Measurements from ENCODE around the gene PABPN1L.

Gene PABPN1L

GRCh38 chr16:88866151-88866920 is at the start of gene PABPN1L:
Gene PABPN1L, minus strand, starts transcription at chr16:88866660. Its CDS starts 54 bp downstream, at chr16:88866606.
- H3K4me3 ChIP-seq (ENCODE audit: low read depth, low read length), result no peak within 1 kb of the TSS
- TF ChIP-seq CTCF (IDR thresholded peaks at IDR 0.05; ENCODE audit: insufficient read depth, low read depth, low read length, missing control alignments), result no peak
- no peak for DNase-seq (ENCODE audit: low read depth)

GRCh38 chr16:88915639-88916327 is 49.3 kb upstream of the PABPN1L start:
- DNase-seq (ENCODE audit: low read depth), result no peak
- TF ChIP-seq CTCF (IDR thresholded peaks at IDR 0.05; ENCODE audit: insufficient read depth, low read depth, low read length, missing control alignments), result no peak
- H3K4me3 ChIP-seq (ENCODE audit: low read depth, low read length), result no peak overlapping the region

GRCh38 chr16:88914750-88915368 is 48.4 kb upstream of the PABPN1L start:
- TF ChIP-seq CTCF (IDR thresholded peaks at IDR 0.05; ENCODE audit: insufficient read depth, low read depth, low read length, missing control alignments), result no peak
- no peak for DNase-seq (ENCODE audit: low read depth)
- no peak overlapping the region for H3K4me3 ChIP-seq (ENCODE audit: low read depth, low read length)

- no peak for DNase-seq (ENCODE audit: low read depth)
- no peak for TF ChIP-seq CTCF (IDR thresholded peaks at IDR 0.05; ENCODE audit: insufficient read depth, low read depth, low read length, missing control alignments)
- H3K4me3 ChIP-seq (ENCODE audit: low read depth, low read length), result no peak overlapping the region
These were observed 47.4 kb upstream of the PABPN1L start for GRCh38 chr16:88913870-88914269.

GRCh38 chr16:88913001-88913612 is 46.6 kb upstream of the PABPN1L start:
- no peak for TF ChIP-seq CTCF (IDR thresholded peaks at IDR 0.05; ENCODE audit: insufficient read depth, low read depth, low read length, missing control alignments)
- no peak overlapping the region for H3K4me3 ChIP-seq (ENCODE audit: low read depth, low read length)
- no peak for DNase-seq (ENCODE audit: low read depth)

GRCh38 chr16:88912556-88912955 is 46.1 kb upstream of the PABPN1L start:
- DNase-seq (ENCODE audit: low read depth), result no peak
- no peak for TF ChIP-seq CTCF (IDR thresholded peaks at IDR 0.05; ENCODE audit: insufficient read depth, low read depth, low read length, missing control alignments)
- no peak overlapping the region for H3K4me3 ChIP-seq (ENCODE audit: low read depth, low read length)

Measured in GM12865 (cell line).